GM18498 (cell line): ENCODE results near the gene SLC35D3.
"Not testable (repeated sequence)": the region's sequence is repeated elsewhere in the genome, so short reads cannot be mapped to it uniquely, and the experiment has no call there.

Source experiments
- ATAC-seq: cut with Tn5 transposase; IDR thresholded peaks from one replicate; pipeline ENCODE4 v1.9.1; 2021; ENCODE audit warnings: mild to moderate bottlenecking, moderate library complexity; ENCODE audit not compliant: unreplicated experiment

The SLC35D3 gene, protein sequence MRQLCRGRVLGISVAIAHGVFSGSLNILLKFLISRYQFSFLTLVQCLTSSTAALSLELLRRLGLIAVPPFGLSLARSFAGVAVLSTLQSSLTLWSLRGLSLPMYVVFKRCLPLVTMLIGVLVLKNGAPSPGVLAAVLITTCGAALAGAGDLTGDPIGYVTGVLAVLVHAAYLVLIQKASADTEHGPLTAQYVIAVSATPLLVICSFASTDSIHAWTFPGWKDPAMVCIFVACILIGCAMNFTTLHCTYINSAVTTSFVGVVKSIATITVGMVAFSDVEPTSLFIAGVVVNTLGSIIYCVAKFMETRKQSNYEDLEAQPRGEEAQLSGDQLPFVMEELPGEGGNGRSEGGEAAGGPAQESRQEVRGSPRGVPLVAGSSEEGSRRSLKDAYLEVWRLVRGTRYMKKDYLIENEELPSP

GRCh38 chr6:136921936-136922684 lies at the start of gene SLC35D3:
SLC35D3 (plus strand) TSS chr6:136922301; CDS start chr6:136922429, 128 bp downstream.
- ATAC-seq = peak; percentile 30

DNA sequence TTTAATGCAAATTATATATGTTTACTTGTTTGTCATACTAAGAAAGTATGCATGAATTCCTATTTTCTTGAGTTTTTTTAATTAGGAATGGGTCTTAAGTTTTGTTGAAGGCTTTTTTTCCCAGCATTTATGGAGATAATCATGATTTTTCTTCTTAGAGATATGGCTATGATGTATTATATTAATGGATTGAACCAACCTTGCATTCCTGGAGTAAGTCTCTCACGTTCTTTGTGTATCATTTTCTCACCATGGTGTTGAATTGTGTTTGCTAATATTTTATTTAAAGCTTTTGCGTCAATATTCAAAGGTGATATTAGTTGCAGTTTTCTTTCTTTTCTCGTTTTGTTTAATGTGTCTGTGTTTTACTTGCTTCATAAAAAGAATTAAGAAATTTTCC lies 48.4 kb upstream of the SLC35D3 start:
- no peak for ATAC-seq

DNA sequence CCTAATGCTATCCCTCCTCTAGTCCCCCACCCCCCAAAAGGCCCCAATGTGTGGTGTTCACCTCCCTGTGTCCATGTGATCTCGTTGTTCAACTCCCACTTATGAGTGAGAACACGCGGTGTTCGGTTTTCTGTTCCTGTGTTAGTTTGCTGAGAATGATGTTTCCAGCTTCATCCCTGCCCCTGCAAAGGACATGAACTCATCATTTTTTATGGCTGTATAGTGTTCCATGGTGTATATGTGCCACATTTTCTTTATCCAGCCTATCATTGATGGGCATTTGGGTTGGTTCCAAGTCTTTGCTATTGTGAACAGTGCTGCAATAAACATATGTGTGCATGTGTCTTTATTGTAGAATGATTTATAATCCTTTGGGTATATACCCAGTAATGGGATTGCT lies 45.6 kb upstream of the SLC35D3 start:
- not testable (repeated sequence) for ATAC-seq

GRCh38 chr6:136880748-136881460 lies 41.2 kb upstream of the SLC35D3 start:
- ATAC-seq = no peak

DNA sequence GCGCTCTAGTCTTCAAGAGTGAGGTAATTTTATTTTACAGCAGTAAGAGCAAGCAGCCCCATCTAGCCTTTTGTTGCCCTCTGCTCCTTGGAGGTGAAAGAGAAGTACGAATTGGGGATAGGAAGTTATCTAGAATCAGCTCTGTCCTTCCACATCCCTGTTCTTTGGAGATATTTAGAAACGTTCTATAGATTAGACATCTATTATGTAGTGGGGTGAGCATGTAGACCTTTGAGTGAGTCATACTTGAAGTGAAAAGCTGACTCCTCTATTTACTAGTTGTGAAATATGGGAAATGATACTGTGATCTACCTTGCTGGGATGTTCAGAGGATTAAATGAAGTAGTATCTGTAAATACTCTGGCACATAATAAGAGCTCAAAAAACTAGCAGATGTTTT lies 36.0 kb upstream of the SLC35D3 start:
- no peak for ATAC-seq

- no peak for ATAC-seq
Measured at GRCh38 chr6:136887953-136888352, 34.1 kb upstream of the SLC35D3 start.

DNA sequence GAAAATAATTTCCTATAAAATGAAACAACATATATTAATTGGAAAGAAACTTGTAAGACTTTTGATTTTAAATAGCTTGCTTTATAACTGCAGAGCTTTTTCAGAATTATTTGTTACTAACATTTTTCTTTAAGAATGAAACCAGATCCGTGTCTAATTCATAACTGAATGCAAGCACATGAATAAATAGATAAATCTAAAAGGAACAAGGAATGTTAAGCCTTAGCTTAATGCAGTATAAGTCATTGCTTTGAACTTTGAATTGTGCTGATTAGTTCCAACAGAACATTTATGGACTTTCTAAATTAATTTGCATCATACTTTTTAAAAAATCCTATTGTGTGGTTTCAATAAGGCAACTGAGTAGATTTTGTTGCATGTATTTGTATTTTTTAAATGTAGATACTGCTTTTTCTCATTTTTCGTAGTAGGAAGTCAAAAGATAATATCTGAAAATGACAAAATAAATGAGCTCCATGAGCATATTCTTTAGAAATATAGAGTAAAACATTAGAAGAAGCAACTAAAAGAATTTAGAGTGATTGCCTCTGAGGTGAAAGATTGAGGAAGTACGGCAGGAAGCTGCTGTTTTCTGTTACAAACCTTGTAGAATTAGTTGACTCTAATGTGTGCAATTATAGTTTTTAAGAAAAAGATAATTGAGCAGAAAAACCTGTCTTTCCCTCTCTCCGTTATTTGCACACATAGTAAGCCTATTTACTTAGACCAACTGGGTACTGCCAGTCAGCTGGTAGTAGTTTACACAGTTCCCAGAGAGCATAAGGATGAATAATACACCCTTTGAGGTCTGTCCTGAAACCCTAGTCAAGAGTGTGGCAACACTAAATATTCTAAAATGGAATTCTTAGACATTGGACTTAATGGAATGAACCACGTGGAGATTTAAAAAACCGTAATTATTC lies 32.6 kb upstream of the SLC35D3 start:
- no peak for ATAC-seq

DNA sequence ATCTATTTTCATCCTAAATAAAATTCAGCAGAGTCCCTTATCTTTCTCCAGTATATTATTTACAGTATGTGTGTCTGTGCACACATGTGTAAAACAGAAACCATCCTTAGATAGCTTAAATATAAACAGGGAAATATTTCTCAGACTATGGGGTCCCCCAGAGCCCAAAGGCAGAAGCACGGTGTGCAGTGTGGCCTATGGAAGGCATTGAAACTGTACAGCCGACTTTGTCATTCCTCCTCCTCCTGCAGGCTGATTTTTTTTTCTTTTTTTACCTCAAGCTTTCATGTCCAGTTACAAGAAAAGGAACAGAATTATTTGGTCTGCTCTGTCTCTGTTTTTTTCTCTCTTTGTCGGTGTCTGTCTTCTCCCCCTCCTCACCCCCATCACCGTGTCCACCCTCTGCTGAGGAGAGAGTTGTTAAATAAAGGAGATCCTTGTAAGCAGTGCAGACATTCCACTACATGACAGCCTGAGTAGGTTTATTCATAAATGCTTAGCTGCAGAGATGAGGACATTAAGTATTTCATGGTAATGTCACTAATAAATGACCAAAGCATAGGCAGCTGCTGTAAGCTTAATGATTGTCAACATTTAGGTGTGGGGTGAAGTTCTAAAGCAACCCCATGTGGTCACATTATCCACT lies 31.8 kb upstream of the SLC35D3 start:
- no peak for ATAC-seq

GRCh38 chr6:136890986-136891385 lies 31.1 kb upstream of the SLC35D3 start:
- no peak for ATAC-seq

DNA sequence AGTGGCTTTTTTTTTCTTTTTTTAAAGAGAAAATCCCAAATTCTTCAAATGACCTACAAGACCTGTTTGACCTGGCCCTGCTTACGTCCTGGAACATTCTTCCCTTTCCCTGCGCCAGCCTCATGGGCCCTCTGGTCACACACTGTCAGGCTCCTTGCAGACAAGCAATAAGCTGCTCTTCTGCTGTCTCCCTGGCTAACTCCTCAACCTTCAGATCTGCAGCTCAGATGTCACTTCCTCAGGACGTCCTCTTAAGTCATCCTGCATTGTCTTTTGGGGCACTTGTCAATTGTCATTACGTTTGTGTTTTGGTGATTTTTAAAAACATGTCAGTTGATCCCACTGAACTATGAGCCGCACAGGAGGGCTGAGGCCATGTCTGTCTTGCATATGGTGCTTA lies 28.9 kb upstream of the SLC35D3 start:
- ATAC-seq = no peak

- ATAC-seq = no peak
Measured at GRCh38 chr6:136895901-136896300, 26.2 kb upstream of the SLC35D3 start.

DNA sequence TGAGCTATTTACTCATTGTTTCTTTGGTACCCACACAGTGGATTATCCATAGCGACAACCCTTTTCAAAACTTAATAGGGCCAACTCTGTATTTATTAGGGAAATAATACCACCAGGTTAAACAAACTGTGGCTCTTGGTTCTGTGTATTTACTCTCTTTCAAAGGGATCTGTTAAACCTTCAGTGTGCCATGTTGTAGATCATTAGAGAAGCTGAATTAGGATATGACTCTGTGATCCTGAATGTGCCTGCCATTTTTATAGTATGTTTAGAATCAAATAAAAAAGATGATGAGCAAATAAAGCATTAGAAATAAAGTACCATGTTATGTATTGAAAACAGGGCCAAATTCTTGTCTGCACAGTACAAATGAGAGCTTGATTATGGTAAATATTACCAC lies 25.0 kb upstream of the SLC35D3 start:
- ATAC-seq = no peak

DNA sequence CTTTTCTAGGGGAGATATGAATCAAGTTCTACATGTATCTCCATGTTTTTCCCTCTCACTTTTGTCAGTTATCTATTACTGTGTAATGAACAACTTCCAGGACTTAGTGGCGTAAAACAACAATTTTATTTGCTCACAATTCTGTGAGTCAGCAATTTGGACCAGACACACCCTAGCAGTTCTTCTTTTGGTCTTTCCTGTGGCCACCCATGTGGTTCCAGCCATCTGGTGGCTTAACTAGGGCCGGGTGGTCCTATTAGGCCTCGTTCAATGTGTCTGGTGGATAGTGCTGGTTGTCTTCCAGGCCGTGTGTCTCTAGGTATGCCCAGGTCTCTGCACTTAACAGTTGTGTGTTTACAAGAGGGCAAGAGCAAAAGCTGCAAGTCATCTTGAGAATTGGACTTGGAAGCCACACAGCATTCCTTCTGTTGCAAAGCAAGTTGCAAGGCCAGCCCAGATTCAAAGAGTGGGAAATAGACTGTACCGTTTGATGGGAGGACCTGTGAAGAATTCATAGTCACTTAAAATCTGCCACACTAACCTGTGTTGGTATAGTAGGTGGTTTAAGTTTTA lies 20.8 kb upstream of the SLC35D3 start:
- no peak for ATAC-seq

DNA sequence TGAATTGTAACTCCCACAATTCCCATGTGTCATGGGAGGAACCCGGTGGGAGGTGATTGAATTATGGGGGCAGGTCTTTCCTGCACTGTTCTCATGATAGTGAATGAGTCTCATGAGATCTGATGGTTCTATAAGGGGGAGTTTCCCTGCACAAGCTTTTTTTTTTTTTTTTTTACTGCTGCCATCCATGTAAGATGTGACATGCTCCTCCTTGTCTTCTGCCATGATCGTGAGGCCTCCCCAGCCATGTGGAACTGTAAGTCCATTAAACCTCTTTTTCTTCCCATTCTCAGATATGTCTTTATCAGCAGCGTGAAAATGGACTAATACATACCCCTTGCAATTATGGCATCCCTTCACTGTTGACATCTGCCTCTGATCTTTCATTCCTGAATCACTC lies 17.6 kb upstream of the SLC35D3 start:
- ATAC-seq = not testable (repeated sequence)

- ATAC-seq = no peak
Measured at GRCh38 chr6:136914947-136915346, 7.2 kb upstream of the SLC35D3 start.

GRCh38 chr6:136918706-136919105 lies 3.4 kb upstream of the SLC35D3 start:
- no peak for ATAC-seq

DNA sequence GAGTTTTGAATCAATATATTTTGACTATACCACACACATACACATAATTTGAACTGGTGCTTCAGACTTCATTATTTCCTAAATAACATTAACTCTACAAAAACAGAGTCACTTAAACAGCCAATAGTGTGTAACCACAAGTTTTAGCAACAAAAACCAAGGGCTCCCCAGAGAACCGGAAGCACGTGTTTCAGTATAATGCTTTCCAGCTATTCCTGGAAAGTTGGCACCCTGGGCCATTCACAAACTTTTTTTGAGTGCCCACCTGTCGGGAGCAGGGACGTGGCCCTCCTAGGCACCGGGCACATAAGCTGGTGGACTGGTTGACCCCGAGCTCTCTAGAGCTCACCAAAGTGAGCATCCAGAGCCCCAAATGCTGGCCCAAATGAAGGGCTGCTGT lies 1.9 kb upstream of the SLC35D3 start:
- peak; percentile 13 for ATAC-seq

GRCh38 chr6:136920671-136921380 lies 1.3 kb upstream of the SLC35D3 start:
- peak; percentile 19 for ATAC-seq

GRCh38 chr6:136921381-136921935 lies 643 bp upstream of the SLC35D3 start:
- ATAC-seq = peak; percentile 43
